ENCODE measurements around the gene C14orf93.

The C14orf93 gene

DNA sequence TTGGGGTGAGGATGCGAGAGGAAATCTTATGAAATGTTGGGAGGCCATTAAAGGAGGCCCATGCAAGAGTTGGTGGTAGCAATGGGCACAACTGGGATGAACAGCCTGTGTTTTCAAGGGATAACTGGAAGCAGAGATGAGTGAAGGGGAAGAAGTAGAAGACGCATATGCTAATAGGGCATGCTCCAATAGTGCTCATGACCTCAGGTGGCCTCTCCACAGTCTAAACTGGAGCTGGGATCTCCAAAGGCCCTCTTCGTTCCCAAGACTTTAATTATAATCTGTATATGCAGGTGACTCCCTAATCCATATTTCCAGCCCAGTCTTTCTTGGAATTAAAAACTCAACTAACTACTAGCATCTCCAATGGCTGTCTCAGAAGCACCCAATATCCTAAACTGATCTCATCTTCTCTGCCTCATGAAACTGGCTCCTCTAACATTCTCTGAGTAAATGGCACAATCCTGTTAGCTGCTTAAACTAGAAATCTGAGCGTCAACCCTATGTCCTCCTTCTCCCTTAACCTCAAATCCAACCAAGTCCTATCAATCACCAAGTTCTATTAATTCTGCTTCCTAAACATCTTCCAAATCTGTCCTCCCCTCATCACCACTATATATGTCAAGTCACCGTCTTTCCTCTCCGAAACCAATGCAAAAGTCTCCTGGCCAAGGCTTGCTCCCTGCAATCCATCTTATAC is 24.8 kb downstream of the C14orf93 start:
- peaks cover 12% of the 10 kb centered on the region; the same call in 1 of the 2 replicates for H3K27me3 ChIP-seq (ENCODE audit: insufficient read depth, low read length)
- peaks cover 3% of the 10 kb centered on the region for H3K4me1 ChIP-seq (ENCODE audit: insufficient read depth, low read length)
- no peaks in the 10 kb centered on the region; the same call in 1 of the 2 replicates for H3K36me3 ChIP-seq (ENCODE audit: insufficient read depth, low read length)
- no peak overlapping the region for H3K27ac ChIP-seq (ENCODE audit: low read depth, low read length)
- WGBS = 89% methylated on average over 6 of the region's 6 CpGs
- no peak overlapping the region for H3K9ac ChIP-seq (ENCODE audit: low read depth, low read length)
- H3K4me3 ChIP-seq (ENCODE audit: low read length) = no peak overlapping the region
- no peaks in the 10 kb centered on the region for H3K9me3 ChIP-seq (ENCODE audit: insufficient read depth, low read depth, low read length)

- Histone ChIP-seq H3K4me3 (ENCODE audit: low read length) (peak within 1 kb of the TSS; percentile 83), H3K27ac (ENCODE audit: low read depth, low read length) (peak within 1 kb of the TSS; percentile 88), H3K4me1 (ENCODE audit: insufficient read depth, low read length) (peaks cover 25% of the 10 kb centered on the region), H3K27me3 (ENCODE audit: insufficient read depth, low read length) (peaks cover 12% of the 10 kb centered on the region; the same call in 1 of the 2 replicates), H3K9ac (ENCODE audit: low read depth, low read length) (peak within 1 kb of the TSS; percentile 92), H3K36me3 (ENCODE audit: insufficient read depth, low read length) (peaks cover 17% of the 10 kb centered on the region), H3K9me3 (ENCODE audit: insufficient read depth, low read depth, low read length) (no peaks in the 10 kb centered on the region)
- WGBS = 1% methylated on average over 48 of the region's 48 CpGs
Observed at GRCh38 chr14:22982477-22983245, 27.3 kb downstream of the C14orf93 start, which contains the start of gene AJUBA. Gene AJUBA (minus strand): TSS chr14:22982551. CDS start chr14:22982266, 285 bp downstream.

DNA sequence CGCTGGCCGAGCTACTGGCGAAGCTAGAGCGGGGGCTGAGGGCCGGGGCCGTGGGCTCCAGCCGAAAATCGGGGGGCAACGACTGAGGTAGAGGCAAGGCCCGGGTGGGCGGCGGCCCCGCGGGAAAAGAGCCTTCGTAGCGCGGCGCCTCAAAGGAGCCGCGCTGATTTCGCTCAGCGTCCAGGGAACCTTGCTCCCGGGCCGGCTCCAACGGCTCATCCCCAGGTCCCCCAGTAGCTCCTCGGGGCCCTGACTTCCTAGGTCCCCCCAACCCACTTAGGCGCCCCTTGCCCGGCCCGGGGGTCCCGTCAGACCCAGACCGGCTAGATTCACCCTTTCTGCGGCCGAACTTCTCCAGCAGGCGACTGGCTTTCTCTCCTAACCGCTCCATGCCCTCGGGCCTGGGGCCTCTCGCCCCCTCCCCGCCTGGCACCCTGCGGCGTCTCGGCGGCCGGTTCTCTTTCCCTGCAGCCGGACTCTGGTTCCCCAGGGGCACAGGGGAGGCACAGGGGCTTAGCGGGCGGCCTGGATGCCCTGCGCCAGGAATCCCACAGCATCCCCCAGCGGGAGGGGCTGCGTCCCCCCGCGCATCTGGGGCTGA is 28.0 kb downstream of the C14orf93 start:
- no peaks in the 10 kb centered on the region for H3K9me3 ChIP-seq (ENCODE audit: insufficient read depth, low read depth, low read length)
- H3K4me3 ChIP-seq (ENCODE audit: low read length) = peak overlapping the region; percentile 83
- peak overlapping the region; percentile 92 for H3K9ac ChIP-seq (ENCODE audit: low read depth, low read length)
- H3K36me3 ChIP-seq (ENCODE audit: insufficient read depth, low read length) = peaks cover 20% of the 10 kb centered on the region
- H3K27ac ChIP-seq (ENCODE audit: low read depth, low read length) = peak overlapping the region; percentile 88
- peaks cover 32% of the 10 kb centered on the region for H3K4me1 ChIP-seq (ENCODE audit: insufficient read depth, low read length)
- under 1% methylated on average over 51 of the region's 51 CpGs for WGBS
- peaks cover 12% of the 10 kb centered on the region; the same call in 1 of the 2 replicates for H3K27me3 ChIP-seq (ENCODE audit: insufficient read depth, low read length)

DNA sequence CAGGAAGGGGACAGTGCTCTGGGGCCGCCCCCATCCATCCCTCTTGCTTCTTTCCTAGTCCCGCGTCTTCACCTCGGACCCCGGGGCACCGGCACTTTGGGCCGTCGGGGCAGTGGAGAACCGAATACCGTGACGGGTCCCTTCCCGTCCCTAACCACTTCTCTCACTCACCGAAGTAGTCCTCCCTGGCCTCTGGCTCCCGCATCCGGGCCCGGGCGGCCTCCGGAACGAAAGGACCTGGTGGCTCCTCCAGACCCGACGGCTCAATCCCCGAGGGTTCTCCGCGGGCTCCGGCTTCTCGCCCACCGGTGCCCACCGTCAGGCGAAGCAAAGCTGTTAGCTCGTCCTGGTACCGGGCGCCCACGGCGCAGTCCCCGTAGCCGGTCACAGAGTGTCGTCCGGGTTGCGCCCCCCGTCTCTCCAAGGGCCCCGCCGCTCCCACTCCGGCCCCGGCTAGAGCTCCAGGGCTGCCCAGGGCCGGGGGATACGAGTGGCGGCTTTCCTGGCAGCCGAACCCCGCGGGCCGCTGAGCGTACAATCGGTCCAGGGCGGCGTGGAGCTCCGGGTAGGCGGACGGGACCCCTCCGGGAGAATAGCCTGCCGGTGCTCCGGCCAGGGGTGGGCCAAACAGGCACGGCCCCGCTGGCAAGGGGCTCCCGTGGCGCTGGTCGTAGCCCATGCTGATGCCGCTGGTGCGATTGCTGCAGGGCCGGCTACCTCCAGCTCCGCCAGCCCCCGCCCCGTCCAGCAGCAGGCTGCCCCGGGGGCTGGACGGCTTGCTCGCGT is 28.7 kb downstream of the C14orf93 start:
- peak overlapping the region; percentile 92 for H3K9ac ChIP-seq (ENCODE audit: low read depth, low read length)
- H3K4me3 ChIP-seq (ENCODE audit: low read length) = peak overlapping the region; percentile 83
- under 1% methylated on average over 76 of the region's 76 CpGs for WGBS

DNA sequence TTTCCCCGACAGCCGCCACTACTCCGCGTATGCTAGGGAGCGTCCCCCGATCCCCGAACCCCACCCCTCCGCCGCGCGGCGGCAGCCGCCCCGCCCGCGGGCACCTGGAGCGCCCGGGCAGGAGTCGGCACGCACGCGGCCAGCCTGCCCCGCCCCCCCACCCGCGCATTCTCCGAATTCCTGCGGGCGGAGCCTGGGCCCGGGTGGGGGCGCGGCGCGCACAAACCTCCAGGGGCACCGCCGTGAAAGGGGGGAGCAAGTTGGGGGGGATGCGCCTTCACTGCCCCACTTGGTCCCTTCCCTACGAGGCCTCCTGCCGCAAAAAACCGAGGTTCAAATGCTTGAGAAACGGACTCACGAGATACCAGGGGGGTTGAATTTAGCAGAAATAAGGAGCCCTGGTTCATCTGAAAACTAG is 29.3 kb downstream of the C14orf93 start:
- Histone ChIP-seq H3K36me3 (ENCODE audit: insufficient read depth, low read length) (peaks cover 33% of the 10 kb centered on the region), H3K4me1 (ENCODE audit: insufficient read depth, low read length) (peaks cover 41% of the 10 kb centered on the region), H3K27me3 (ENCODE audit: insufficient read depth, low read length) (peaks cover 12% of the 10 kb centered on the region; the same call in 1 of the 2 replicates), H3K9me3 (ENCODE audit: insufficient read depth, low read depth, low read length) (no peaks in the 10 kb centered on the region), H3K27ac (ENCODE audit: low read depth, low read length) (peak overlapping the region; percentile 88), H3K9ac (ENCODE audit: low read depth, low read length) (peak overlapping the region; percentile 92), H3K4me3 (ENCODE audit: low read length) (peak overlapping the region; percentile 83)
- under 1% methylated on average over 41 of the region's 41 CpGs for WGBS

More for the DNA sequence above, 28.7 kb downstream of the C14orf93 start:
- Histone ChIP-seq H3K4me1 (ENCODE audit: insufficient read depth, low read length) (peaks cover 38% of the 10 kb centered on the region), H3K27ac (ENCODE audit: low read depth, low read length) (peak overlapping the region; percentile 88), H3K9me3 (ENCODE audit: insufficient read depth, low read depth, low read length) (no peaks in the 10 kb centered on the region), H3K36me3 (ENCODE audit: insufficient read depth, low read length) (peaks cover 27% of the 10 kb centered on the region), H3K27me3 (ENCODE audit: insufficient read depth, low read length) (peaks cover 12% of the 10 kb centered on the region; the same call in 1 of the 2 replicates)

DNA sequence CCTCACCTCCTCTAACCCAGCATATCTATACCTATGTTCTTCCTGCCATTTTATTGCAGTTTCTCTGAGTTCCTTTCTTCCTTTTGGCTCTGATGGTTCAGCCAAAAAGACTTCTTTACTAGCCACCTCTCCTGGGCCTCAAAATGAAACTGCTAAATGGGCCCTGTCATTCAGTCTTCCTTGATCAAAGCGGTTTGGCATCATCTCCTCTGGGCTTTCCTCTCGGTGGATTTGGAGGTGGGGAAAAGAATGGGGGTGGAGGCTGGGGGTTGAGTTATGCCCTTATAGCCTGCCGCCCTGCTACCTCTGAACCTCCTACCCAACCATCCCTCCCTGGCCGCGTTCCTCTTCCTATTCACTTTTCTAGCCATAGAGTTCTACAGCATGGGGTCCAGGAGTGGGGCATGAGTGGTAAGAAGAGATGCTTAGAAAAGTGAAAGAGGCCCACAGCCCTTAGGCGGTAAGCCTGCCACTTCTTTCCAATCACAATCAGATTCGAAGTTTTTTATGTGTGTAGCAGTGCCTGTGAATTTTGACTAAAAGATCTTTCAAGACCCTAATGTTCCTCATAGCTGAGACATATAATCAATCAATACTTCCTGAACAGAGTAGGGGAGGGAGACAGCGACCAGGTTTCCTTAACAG is 30.1 kb downstream of the C14orf93 start:
- peaks cover 12% of the 10 kb centered on the region; the same call in 1 of the 2 replicates for H3K27me3 ChIP-seq (ENCODE audit: insufficient read depth, low read length)
- H3K4me3 ChIP-seq (ENCODE audit: low read length) = peak overlapping the region; percentile 83
- 27% methylated on average over 4 of the region's 8 CpGs for WGBS
- H3K36me3 ChIP-seq (ENCODE audit: insufficient read depth, low read length) = peaks cover 41% of the 10 kb centered on the region
- H3K9ac ChIP-seq (ENCODE audit: low read depth, low read length) = peak overlapping the region; percentile 92; the same call in 1 of the 2 replicates
- H3K9me3 ChIP-seq (ENCODE audit: insufficient read depth, low read depth, low read length) = no peaks in the 10 kb centered on the region
- H3K27ac ChIP-seq (ENCODE audit: low read depth, low read length) = peak overlapping the region; percentile 53; the same call in 1 of the 2 replicates
- peaks cover 41% of the 10 kb centered on the region for H3K4me1 ChIP-seq (ENCODE audit: insufficient read depth, low read length)

- Histone ChIP-seq H3K4me3 (ENCODE audit: low read length) (peak overlapping the region; percentile 83), H3K4me1 (ENCODE audit: insufficient read depth, low read length) (peaks cover 41% of the 10 kb centered on the region), H3K9me3 (ENCODE audit: insufficient read depth, low read depth, low read length) (no peaks in the 10 kb centered on the region), H3K9ac (ENCODE audit: low read depth, low read length) (0 out of 2 replicates have a peak overlapping the region, but pooled peaks have one; percentile 63), H3K27me3 (ENCODE audit: insufficient read depth, low read length) (peaks cover 12% of the 10 kb centered on the region; the same call in 1 of the 2 replicates), H3K36me3 (ENCODE audit: insufficient read depth, low read length) (peaks cover 48% of the 10 kb centered on the region), H3K27ac (ENCODE audit: low read depth, low read length) (0 out of 2 replicates have a peak overlapping the region, but pooled peaks have one; percentile 11)
- 70% methylated on average over 5 of the region's 5 CpGs for WGBS
Observed at GRCh38 chr14:22978981-22979671, 30.8 kb downstream of the C14orf93 start.

DNA sequence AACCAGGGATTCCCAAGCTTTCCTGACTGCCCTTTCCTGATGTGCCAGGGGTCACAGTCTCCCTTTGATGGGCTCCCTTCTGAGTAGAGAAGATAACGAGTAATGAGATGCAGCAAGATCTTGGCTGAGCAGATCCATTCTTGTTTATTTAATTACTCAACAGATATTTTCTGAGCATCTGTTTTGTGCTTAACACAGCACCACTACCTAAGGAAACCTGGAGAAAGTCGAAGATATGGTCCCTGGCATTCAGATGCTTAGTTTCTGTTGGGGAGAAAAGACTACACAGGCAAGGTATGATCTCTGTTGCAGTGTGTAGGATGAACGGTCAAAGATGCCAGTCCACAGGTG is 31.5 kb downstream of the C14orf93 start:
- Histone ChIP-seq H3K4me1 (ENCODE audit: insufficient read depth, low read length) (peaks cover 41% of the 10 kb centered on the region), H3K36me3 (ENCODE audit: insufficient read depth, low read length) (peaks cover 54% of the 10 kb centered on the region), H3K27ac (ENCODE audit: low read depth, low read length) (peak overlapping the region; percentile 95), H3K9me3 (ENCODE audit: insufficient read depth, low read depth, low read length) (no peaks in the 10 kb centered on the region), H3K27me3 (ENCODE audit: insufficient read depth, low read length) (peaks cover 12% of the 10 kb centered on the region; the same call in 1 of the 2 replicates), H3K4me3 (ENCODE audit: low read length) (peak overlapping the region; percentile 83), H3K9ac (ENCODE audit: low read depth, low read length) (peak overlapping the region; percentile 63; the same call in 1 of the 2 replicates)
- 79% methylated on average over 3 of the region's 3 CpGs for WGBS

DNA sequence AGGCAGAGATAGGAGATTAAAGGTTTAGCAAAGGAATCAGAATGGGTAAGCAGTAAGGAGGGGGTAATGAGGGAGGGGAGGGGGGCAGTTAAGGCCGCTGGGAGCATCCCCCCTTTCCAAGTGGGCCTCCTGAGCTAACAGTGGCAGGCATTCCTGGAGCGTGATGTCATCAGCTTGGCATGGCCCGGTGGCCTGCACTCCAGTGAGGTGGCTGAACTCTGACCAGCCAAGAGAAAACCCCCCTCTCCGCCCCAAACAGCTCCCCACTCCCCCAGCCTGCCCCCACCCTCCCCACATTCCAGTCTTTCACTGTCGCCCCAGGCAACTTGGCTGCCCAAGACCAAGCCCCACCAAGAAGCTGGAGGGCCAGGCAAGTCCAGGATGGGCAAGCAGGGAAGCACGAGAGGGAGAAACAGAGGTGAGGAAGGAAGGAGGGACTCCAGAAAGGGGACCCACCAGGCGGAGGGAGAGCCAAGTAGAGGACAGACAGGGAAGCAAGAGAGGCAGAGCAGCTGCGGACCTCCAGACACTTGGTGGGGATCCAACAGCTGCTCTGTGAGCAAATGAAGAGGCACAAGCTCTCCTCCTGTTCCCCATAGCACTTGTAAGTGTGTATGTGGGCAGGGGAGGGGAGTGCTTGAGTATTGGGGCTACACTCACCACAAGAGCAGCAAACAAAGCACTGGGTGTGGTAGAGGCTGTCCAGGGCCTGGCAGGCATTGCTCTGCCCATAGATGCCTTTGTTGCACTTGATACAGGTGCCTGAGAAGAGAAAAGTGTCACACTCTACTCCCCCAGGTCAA is 32.1 kb downstream of the C14orf93 start:
- Histone ChIP-seq H3K4me1 (ENCODE audit: insufficient read depth, low read length) (peaks cover 41% of the 10 kb centered on the region), H3K9ac (ENCODE audit: low read depth, low read length) (peak overlapping the region; percentile 63), H3K27me3 (ENCODE audit: insufficient read depth, low read length) (peaks cover 12% of the 10 kb centered on the region; the same call in 1 of the 2 replicates), H3K27ac (ENCODE audit: low read depth, low read length) (peak overlapping the region; percentile 95), H3K36me3 (ENCODE audit: insufficient read depth, low read length) (peaks cover 60% of the 10 kb centered on the region), H3K9me3 (ENCODE audit: insufficient read depth, low read depth, low read length) (no peaks in the 10 kb centered on the region), H3K4me3 (ENCODE audit: low read length) (peak overlapping the region; percentile 83)
- 18% methylated on average over 8 of the region's 8 CpGs for WGBS
